DND-41 (cell line): Measurements from ENCODE around the gene LSMEM2.

ENCODE experiments used
- EZH2 ChIP-seq: IDR thresholded peaks from 3 replicates; pipeline ENCODE4 v1.6.1; 2012; ENCODE audit warnings: borderline replicate concordance, low read depth, mild to moderate bottlenecking, moderate library complexity, low read length, inconsistent platforms; ENCODE audit not compliant: severe bottlenecking
- TF ChIP-seq, protein P1 (sequence below): IDR thresholded peaks from 2 replicates; pipeline ENCODE4 v1.5.1; 2012; ENCODE audit warnings: borderline replicate concordance, low read length, moderate library complexity, mild to moderate bottlenecking; ENCODE audit not compliant: poor library complexity, severe bottlenecking; ENCODE audit errors: extremely low read depth

DNA sequence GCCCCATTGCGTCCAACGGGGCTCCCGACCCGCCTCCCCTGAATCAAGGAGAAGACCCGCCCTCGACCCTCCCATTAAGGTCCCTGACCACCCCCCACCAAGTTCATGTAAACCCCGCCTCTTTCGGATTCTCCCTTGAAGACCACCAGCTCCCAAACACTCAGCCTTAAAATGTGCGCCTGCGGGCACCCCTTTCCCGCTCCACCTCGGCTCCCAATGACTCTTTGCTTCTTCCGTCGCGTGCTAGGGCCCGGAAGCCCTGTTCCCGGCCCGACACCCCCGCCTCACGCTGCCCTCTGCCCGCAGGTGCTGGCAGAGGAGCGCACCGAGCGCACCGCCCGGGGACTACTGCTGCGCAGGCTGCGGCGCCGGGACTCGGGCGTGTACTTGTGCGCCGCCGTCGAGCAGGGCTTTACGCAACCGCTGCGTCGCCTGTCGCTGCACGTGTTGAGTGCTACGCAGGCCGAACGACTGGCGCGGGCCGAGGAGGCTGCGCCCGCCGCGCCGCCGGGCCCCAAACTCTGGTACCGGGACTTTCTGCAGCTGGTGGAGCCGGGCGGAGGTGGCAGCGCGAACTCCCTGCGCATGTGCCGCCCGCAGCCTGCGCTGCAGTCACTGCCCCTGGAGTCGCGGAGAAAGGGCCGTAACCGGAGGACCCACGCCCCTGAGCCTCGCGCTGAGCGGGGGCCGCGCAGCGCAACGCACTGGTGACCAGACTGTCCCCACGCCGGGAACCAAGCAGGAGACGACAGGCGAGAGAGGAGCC lies 2.7 kb upstream of the LSMEM2 start:
- TF ChIP-seq, protein P1, sequence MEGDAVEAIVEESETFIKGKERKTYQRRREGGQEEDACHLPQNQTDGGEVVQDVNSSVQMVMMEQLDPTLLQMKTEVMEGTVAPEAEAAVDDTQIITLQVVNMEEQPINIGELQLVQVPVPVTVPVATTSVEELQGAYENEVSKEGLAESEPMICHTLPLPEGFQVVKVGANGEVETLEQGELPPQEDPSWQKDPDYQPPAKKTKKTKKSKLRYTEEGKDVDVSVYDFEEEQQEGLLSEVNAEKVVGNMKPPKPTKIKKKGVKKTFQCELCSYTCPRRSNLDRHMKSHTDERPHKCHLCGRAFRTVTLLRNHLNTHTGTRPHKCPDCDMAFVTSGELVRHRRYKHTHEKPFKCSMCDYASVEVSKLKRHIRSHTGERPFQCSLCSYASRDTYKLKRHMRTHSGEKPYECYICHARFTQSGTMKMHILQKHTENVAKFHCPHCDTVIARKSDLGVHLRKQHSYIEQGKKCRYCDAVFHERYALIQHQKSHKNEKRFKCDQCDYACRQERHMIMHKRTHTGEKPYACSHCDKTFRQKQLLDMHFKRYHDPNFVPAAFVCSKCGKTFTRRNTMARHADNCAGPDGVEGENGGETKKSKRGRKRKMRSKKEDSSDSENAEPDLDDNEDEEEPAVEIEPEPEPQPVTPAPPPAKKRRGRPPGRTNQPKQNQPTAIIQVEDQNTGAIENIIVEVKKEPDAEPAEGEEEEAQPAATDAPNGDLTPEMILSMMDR: no peak
- TF ChIP-seq EZH2: no peak
